T-helper 17 cell (primary cell): ENCODE data around the gene ADAMTS2. TPM values are rescaled to one million over a fixed set of nuclear protein-coding genes. Genes with fewer than 3 reads are reported as not detected.
A peak's percentile ranks its signal among the peaks of the same experiment; 100 is the strongest.

Source experiments
- ATAC-seq: fragments of 150-1000 bp; cut with Tn5 transposase; 2 replicates; pipeline ENCODE4 v1.10.0; 2021; ENCODE audit warnings: mild to moderate bottlenecking, moderate library complexity
- DNase-seq, 3 donors: peaks; one replicate each; pipeline versions ENCODE4 v3.0.0 to v3.0.0-alpha.2; 2020 to 2021
- H3K9me3 ChIP-seq: one replicate; pipeline ENCODE4 v1.7.0; 2013; ENCODE audit warnings: low read length, mild to moderate bottlenecking; ENCODE audit not compliant: control insufficient read depth, poor library complexity, severe bottlenecking
- H3K27ac Mint-ChIP-seq: one replicate; pipeline ENCODE4 v1.8.0; 2022; ENCODE audit warnings: mild to moderate bottlenecking, moderate library complexity, mixed read lengths
- H3K27me3 Mint-ChIP-seq: one replicate; pipeline ENCODE4 v1.8.0; 2022; ENCODE audit warnings: mixed read lengths
- H3K36me3 Mint-ChIP-seq: one replicate; pipeline ENCODE4 v1.8.0; 2022; ENCODE audit warnings: low read depth, mixed read lengths
- H3K4me1 Mint-ChIP-seq: one replicate; pipeline ENCODE4 v1.8.0; 2022; ENCODE audit warnings: mild to moderate bottlenecking, mixed read lengths
- H3K4me3 Mint-ChIP-seq: one replicate; pipeline ENCODE4 v1.8.0; 2022; ENCODE audit warnings: mild to moderate bottlenecking, moderate library complexity, mixed read lengths
- total RNA-seq, 4 donors: library from RNA in 2 of 4; stranded (reverse) in 2 of 4; gene quantifications; one replicate each; pipeline ENCODE4 v1.2.3 and lab custom pipeline; 2022 to 2026

ADAMTS2 gene
- total RNA-seq = not detected
- 0.12 to 0.30 reads per million in 2 donors for total RNA-seq (lab: John Stamatoyannopoulos, UW)

GRCh38 chr5:179345433-179346321 is at the start of gene ADAMTS2:
ADAMTS2 (minus strand) TSS chr5:179345461; CDS start chr5:179345328, 133 bp downstream.
- peaks cover 9% of the 10 kb centered on the region for H3K4me1 Mint-ChIP-seq
- no peak within 1 kb of the TSS for H3K27ac Mint-ChIP-seq
- peak within 1 kb of the TSS; percentile 74 for H3K4me3 Mint-ChIP-seq

GRCh38 chr5:179393078-179393477 is 47.8 kb upstream of the ADAMTS2 start:
- Mint-ChIP-seq H3K27ac (no peak overlapping the region), H3K4me1 (no peaks in the 10 kb centered on the region), H3K4me3 (no peak overlapping the region), H3K36me3 (no peaks in the 10 kb centered on the region), H3K27me3 (no peaks in the 10 kb centered on the region)
- ATAC-seq (no peak), DNase-seq (no peak)
- H3K9me3 ChIP-seq = peaks cover 6% of the 10 kb centered on the region

More at GRCh38 chr5:179345433-179346321, at the start of gene ADAMTS2:
- DNase-seq (no peak), ATAC-seq (no peak)
- peaks cover 4% of the 10 kb centered on the region for H3K36me3 Mint-ChIP-seq
- H3K9me3 ChIP-seq = no peaks in the 10 kb centered on the region
- peaks cover 73% of the 10 kb centered on the region for H3K27me3 Mint-ChIP-seq

- DNase-seq (no peak), ATAC-seq (no peak)
- peaks cover 6% of the 10 kb centered on the region for H3K9me3 ChIP-seq
- no peak overlapping the region for H3K4me3 Mint-ChIP-seq
- H3K27me3 Mint-ChIP-seq = peaks cover 6% of the 10 kb centered on the region
- H3K27ac Mint-ChIP-seq = no peak overlapping the region
- H3K4me1 Mint-ChIP-seq = peaks cover under 1% of the 10 kb centered on the region
- no peaks in the 10 kb centered on the region for H3K36me3 Mint-ChIP-seq
Observed at GRCh38 chr5:179387151-179388110, 42.2 kb upstream of the ADAMTS2 start.

- peaks cover 4% of the 10 kb centered on the region for H3K9me3 ChIP-seq
- Mint-ChIP-seq H3K27ac (no peak overlapping the region), H3K36me3 (no peaks in the 10 kb centered on the region), H3K27me3 (peaks cover 6% of the 10 kb centered on the region), H3K4me3 (no peak overlapping the region), H3K4me1 (peaks cover 2% of the 10 kb centered on the region)
- ATAC-seq = no peak
- DNase-seq = no peak
Observed at GRCh38 chr5:179385914-179386313, 40.7 kb upstream of the ADAMTS2 start.

GRCh38 chr5:179382486-179382885 is 37.2 kb upstream of the ADAMTS2 start:
- ATAC-seq = no peak
- no peaks in the 10 kb centered on the region for H3K9me3 ChIP-seq
- H3K36me3 Mint-ChIP-seq = no peaks in the 10 kb centered on the region
- H3K27me3 Mint-ChIP-seq = peaks cover 6% of the 10 kb centered on the region
- DNase-seq = no peak
- H3K4me3 Mint-ChIP-seq = no peak overlapping the region
- H3K4me1 Mint-ChIP-seq = peaks cover 2% of the 10 kb centered on the region
- H3K27ac Mint-ChIP-seq = no peak overlapping the region

GRCh38 chr5:179381691-179382090 is 36.4 kb upstream of the ADAMTS2 start:
- H3K4me3 Mint-ChIP-seq = no peak overlapping the region
- no peaks in the 10 kb centered on the region for H3K9me3 ChIP-seq
- ATAC-seq (no peak), DNase-seq (no peak)
- H3K27ac Mint-ChIP-seq = no peak overlapping the region
- H3K4me1 Mint-ChIP-seq = peaks cover 2% of the 10 kb centered on the region
- H3K36me3 Mint-ChIP-seq = no peaks in the 10 kb centered on the region
- peaks cover 2% of the 10 kb centered on the region for H3K27me3 Mint-ChIP-seq

- DNase-seq = no peak
- no peaks in the 10 kb centered on the region for H3K9me3 ChIP-seq
- H3K27me3 Mint-ChIP-seq = no peaks in the 10 kb centered on the region
- no peak for ATAC-seq
- H3K4me3 Mint-ChIP-seq = no peak overlapping the region
- H3K4me1 Mint-ChIP-seq = peaks cover 2% of the 10 kb centered on the region
- no peak overlapping the region for H3K27ac Mint-ChIP-seq
- no peaks in the 10 kb centered on the region for H3K36me3 Mint-ChIP-seq
Observed at GRCh38 chr5:179380211-179381035, 35.2 kb upstream of the ADAMTS2 start.

- H3K4me3 Mint-ChIP-seq = no peak overlapping the region
- DNase-seq (no peak), ATAC-seq (no peak)
- H3K27ac Mint-ChIP-seq = no peak overlapping the region
- no peaks in the 10 kb centered on the region for H3K27me3 Mint-ChIP-seq
- no peaks in the 10 kb centered on the region for H3K9me3 ChIP-seq
- H3K4me1 Mint-ChIP-seq = peaks cover 2% of the 10 kb centered on the region
- H3K36me3 Mint-ChIP-seq = no peaks in the 10 kb centered on the region
Observed at GRCh38 chr5:179379321-179379890, 34.1 kb upstream of the ADAMTS2 start.

GRCh38 chr5:179378441-179379271 is 33.4 kb upstream of the ADAMTS2 start:
- Mint-ChIP-seq H3K4me3 (no peak overlapping the region), H3K27ac (no peak overlapping the region), H3K4me1 (peaks cover 2% of the 10 kb centered on the region), H3K27me3 (no peaks in the 10 kb centered on the region), H3K36me3 (no peaks in the 10 kb centered on the region)
- no peaks in the 10 kb centered on the region for H3K9me3 ChIP-seq
- no peak for DNase-seq
- ATAC-seq = no peak

GRCh38 chr5:179378116-179378440 is 32.8 kb upstream of the ADAMTS2 start:
- H3K36me3 Mint-ChIP-seq = no peaks in the 10 kb centered on the region
- H3K27me3 Mint-ChIP-seq = no peaks in the 10 kb centered on the region
- H3K27ac Mint-ChIP-seq = no peak overlapping the region
- H3K9me3 ChIP-seq = no peaks in the 10 kb centered on the region
- peaks cover 2% of the 10 kb centered on the region for H3K4me1 Mint-ChIP-seq
- ATAC-seq (no peak), DNase-seq (no peak)
- H3K4me3 Mint-ChIP-seq = no peak overlapping the region

GRCh38 chr5:179377421-179378115 is 32.3 kb upstream of the ADAMTS2 start:
- no peak overlapping the region for H3K4me3 Mint-ChIP-seq
- ATAC-seq (no peak), DNase-seq (no peak)
- peaks cover 3% of the 10 kb centered on the region for H3K27me3 Mint-ChIP-seq
- H3K36me3 Mint-ChIP-seq = no peaks in the 10 kb centered on the region
- H3K9me3 ChIP-seq = no peaks in the 10 kb centered on the region
- H3K4me1 Mint-ChIP-seq = peaks cover 3% of the 10 kb centered on the region
- no peak overlapping the region for H3K27ac Mint-ChIP-seq
